ENCODE data around the gene DDX3X. TPM values are rescaled to one million over a fixed set of nuclear protein-coding genes. Genes with fewer than 3 reads are reported as not detected.

DDX3X gene
- total and polyA plus RNA-seq, 5 donors from 2014 or later: 133 to 1,169 (median 191) TPM

- Mint-ChIP-seq H3K4me3 (no peak overlapping the region), H3K4me1 (no peaks in the 10 kb centered on the region), H3K36me3 (no peaks in the 10 kb centered on the region), H3K27ac (no peak overlapping the region), H3K27me3 (no peaks in the 10 kb centered on the region), H3K9me3 (no peaks in the 10 kb centered on the region)
- DNase-seq (no peak), ATAC-seq (ENCODE audit: low read depth in 2 of 2) (no peak)
- no peaks in the 10 kb centered on the region for H3K9me3 ChIP-seq (ENCODE audit: control insufficient read depth in 2 of 2, low read length in 2 of 2)
- H3K27me3 ChIP-seq (ENCODE audit: control insufficient read depth, insufficient read depth, low read length): no peaks in the 10 kb centered on the region
- H3K4me3 ChIP-seq (ENCODE audit: low read depth, low read length): no peak overlapping the region
- no peak overlapping the region for H3K27ac ChIP-seq (ENCODE audit: insufficient read depth, low read length, poor library complexity, severe bottlenecking)
- H3K36me3 ChIP-seq (ENCODE audit: control insufficient read depth, insufficient read depth, low read length): no peaks in the 10 kb centered on the region
- no peaks in the 10 kb centered on the region for H3K4me1 ChIP-seq (ENCODE audit: control insufficient read depth, insufficient read depth, low read length, poor library complexity, severe bottlenecking)
Measured at GRCh38 chrX:41373989-41374606, 40.1 kb downstream of the DDX3X start.

- no peaks in the 10 kb centered on the region for H3K9me3 ChIP-seq (ENCODE audit: control insufficient read depth in 2 of 2, low read length in 2 of 2)
- peaks cover 1% of the 10 kb centered on the region for H3K4me1 ChIP-seq (ENCODE audit: control insufficient read depth, insufficient read depth, low read length, poor library complexity, severe bottlenecking)
- DNase-seq (no peak), ATAC-seq (ENCODE audit: low read depth in 2 of 2) (no peak)
- no peak overlapping the region for H3K4me3 ChIP-seq (ENCODE audit: low read depth, low read length)
- no peaks in the 10 kb centered on the region for H3K9me3 Mint-ChIP-seq
- no peak overlapping the region for H3K4me3 Mint-ChIP-seq
- no peaks in the 10 kb centered on the region for H3K27me3 ChIP-seq (ENCODE audit: control insufficient read depth, insufficient read depth, low read length)
- no peaks in the 10 kb centered on the region for H3K27me3 Mint-ChIP-seq
- no peaks in the 10 kb centered on the region for H3K36me3 ChIP-seq (ENCODE audit: control insufficient read depth, insufficient read depth, low read length)
- H3K4me1 Mint-ChIP-seq: peaks cover 0 to under 1% (median 0%) of the 10 kb centered on the region in 4 donors
- no peak overlapping the region for H3K27ac ChIP-seq (ENCODE audit: insufficient read depth, low read length, poor library complexity, severe bottlenecking)
- H3K27ac Mint-ChIP-seq: no peak overlapping the region
- H3K36me3 Mint-ChIP-seq: no peaks in the 10 kb centered on the region
Measured at GRCh38 chrX:41377624-41378023, 43.7 kb downstream of the DDX3X start.

DNA sequence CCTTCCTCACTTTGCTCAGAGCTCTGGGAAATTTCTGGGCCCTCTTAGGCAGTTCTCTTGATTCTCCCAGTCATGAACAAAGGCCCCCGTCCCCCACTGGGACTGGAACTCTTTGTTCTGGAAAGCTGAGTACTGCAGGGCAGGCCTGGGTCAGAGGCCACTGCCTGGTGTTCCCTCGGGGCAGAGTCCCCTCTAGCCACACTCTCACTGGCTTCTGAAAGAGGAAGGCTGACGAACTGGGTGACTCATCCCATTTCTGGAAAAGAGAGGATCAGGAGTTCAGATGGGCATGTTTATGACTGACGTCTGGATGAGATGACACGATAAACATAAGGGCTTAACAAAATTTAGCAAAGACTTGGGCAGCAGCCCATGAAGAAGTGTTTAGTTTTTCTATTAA lies 47.7 kb downstream of the DDX3X start:
- Histone ChIP-seq H3K27ac (ENCODE audit: insufficient read depth, low read length, poor library complexity, severe bottlenecking) (no peak overlapping the region), H3K9me3 (ENCODE audit: control insufficient read depth in 2 of 2, low read length in 2 of 2) (no peaks in the 10 kb centered on the region), H3K36me3 (ENCODE audit: control insufficient read depth, insufficient read depth, low read length) (no peaks in the 10 kb centered on the region), H3K4me3 (ENCODE audit: low read depth, low read length) (no peak overlapping the region), H3K4me1 (ENCODE audit: control insufficient read depth, insufficient read depth, low read length, poor library complexity, severe bottlenecking) (peaks cover 16% of the 10 kb centered on the region), H3K27me3 (ENCODE audit: control insufficient read depth, insufficient read depth, low read length) (no peaks in the 10 kb centered on the region)
- ATAC-seq (ENCODE audit: low read depth in 2 of 2) (no peak), DNase-seq (no peak)
- H3K9me3 Mint-ChIP-seq: no peaks in the 10 kb centered on the region
- no peaks in the 10 kb centered on the region for H3K36me3 Mint-ChIP-seq
- H3K4me3 Mint-ChIP-seq: peak overlapping the region in 1 of 4 donors; percentile 4
- peaks cover 6 to 18% (median 15%) of the 10 kb centered on the region in 4 donors for H3K4me1 Mint-ChIP-seq
- peak overlapping the region in 1 of 3 donors; percentile 77 for H3K27ac Mint-ChIP-seq
- no peaks in the 10 kb centered on the region for H3K27me3 Mint-ChIP-seq

- Mint-ChIP-seq H3K27ac (peak overlapping the region; percentile 74 to 92 (median 88)), H3K9me3 (no peaks in the 10 kb centered on the region), H3K4me1 (peaks cover 6 to 18% (median 15%) of the 10 kb centered on the region in 4 donors), H3K27me3 (no peaks in the 10 kb centered on the region), H3K36me3 (no peaks in the 10 kb centered on the region), H3K4me3 (peak overlapping the region; percentile 42 to 78 (median 67))
- no peaks in the 10 kb centered on the region for H3K9me3 ChIP-seq (ENCODE audit: control insufficient read depth in 2 of 2, low read length in 2 of 2)
- peak overlapping the region; percentile 55 for H3K4me3 ChIP-seq (ENCODE audit: low read depth, low read length)
- H3K4me1 ChIP-seq (ENCODE audit: control insufficient read depth, insufficient read depth, low read length, poor library complexity, severe bottlenecking): peaks cover 16% of the 10 kb centered on the region
- H3K27me3 ChIP-seq (ENCODE audit: control insufficient read depth, insufficient read depth, low read length): no peaks in the 10 kb centered on the region
- no peaks in the 10 kb centered on the region for H3K36me3 ChIP-seq (ENCODE audit: control insufficient read depth, insufficient read depth, low read length)
- DNase-seq (peak in 2 of 3 donors; percentile 19 to 81), ATAC-seq (ENCODE audit: low read depth in 2 of 2) (peak; percentile 68 to 72)
- H3K27ac ChIP-seq (ENCODE audit: insufficient read depth, low read length, poor library complexity, severe bottlenecking): peak overlapping the region; percentile 41
Measured at GRCh38 chrX:41382714-41383645, 49.0 kb downstream of the DDX3X start.

DNA sequence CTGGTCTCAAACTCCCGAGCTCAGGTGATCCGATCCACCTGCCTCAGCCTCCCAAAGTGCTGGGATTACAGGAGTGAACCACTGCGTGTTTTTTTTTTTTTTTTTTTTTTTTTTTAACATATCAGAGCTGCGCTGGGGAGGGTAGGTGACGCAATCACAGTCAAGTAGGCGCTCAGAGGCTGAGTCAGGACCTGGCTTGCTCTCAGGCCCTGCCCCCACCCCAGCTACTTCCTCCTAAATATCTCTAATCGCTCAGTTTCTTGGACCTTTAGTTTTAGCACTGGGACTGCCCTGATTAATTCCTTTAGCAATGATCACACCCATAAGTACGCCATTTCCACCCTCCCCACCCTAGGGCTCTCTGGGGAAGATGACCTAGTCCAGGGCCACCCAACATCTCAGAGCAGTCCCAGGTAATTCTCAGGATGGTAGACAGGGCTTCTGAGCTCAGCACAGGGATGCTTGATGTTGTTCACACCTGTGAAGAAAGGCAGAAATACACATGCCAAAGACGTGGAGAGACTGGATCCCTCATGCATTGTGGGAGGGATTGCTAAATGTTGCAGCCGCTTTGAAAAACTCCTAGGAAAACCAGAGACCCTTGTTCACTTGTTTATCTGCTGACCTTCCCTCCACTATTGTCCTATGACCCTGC lies 50.2 kb downstream of the DDX3X start:
- Histone ChIP-seq H3K27me3 (ENCODE audit: control insufficient read depth, insufficient read depth, low read length) (no peaks in the 10 kb centered on the region), H3K9me3 (ENCODE audit: control insufficient read depth in 2 of 2, low read length in 2 of 2) (no peaks in the 10 kb centered on the region), H3K4me3 (ENCODE audit: low read depth, low read length) (no peak overlapping the region), H3K36me3 (ENCODE audit: control insufficient read depth, insufficient read depth, low read length) (no peaks in the 10 kb centered on the region), H3K4me1 (ENCODE audit: control insufficient read depth, insufficient read depth, low read length, poor library complexity, severe bottlenecking) (peaks cover 16% of the 10 kb centered on the region), H3K27ac (ENCODE audit: insufficient read depth, low read length, poor library complexity, severe bottlenecking) (no peak overlapping the region)
- DNase-seq: peak; percentile 10 to 87 (median 41)
- H3K4me3 Mint-ChIP-seq: peak overlapping the region in 1 of 4 donors; percentile 80
- peak; percentile 86 for ATAC-seq (ENCODE audit: low read depth in 2 of 2)
- peaks cover 6 to 18% (median 15%) of the 10 kb centered on the region in 4 donors for H3K4me1 Mint-ChIP-seq
- no peaks in the 10 kb centered on the region for H3K36me3 Mint-ChIP-seq
- H3K9me3 Mint-ChIP-seq: peaks cover 0 to under 1% (median 0%) of the 10 kb centered on the region in 7 donors
- H3K27ac Mint-ChIP-seq: peak overlapping the region in 2 of 3 donors; percentile 69 to 81
- H3K27me3 Mint-ChIP-seq: no peaks in the 10 kb centered on the region

GRCh38 chrX:41386222-41386990 lies 52.4 kb downstream of the DDX3X start:
- Histone ChIP-seq H3K27me3 (ENCODE audit: control insufficient read depth, insufficient read depth, low read length) (no peaks in the 10 kb centered on the region), H3K27ac (ENCODE audit: insufficient read depth, low read length, poor library complexity, severe bottlenecking) (no peak overlapping the region), H3K4me3 (ENCODE audit: low read depth, low read length) (no peak overlapping the region), H3K4me1 (ENCODE audit: control insufficient read depth, insufficient read depth, low read length, poor library complexity, severe bottlenecking) (peaks cover 16% of the 10 kb centered on the region), H3K9me3 (ENCODE audit: control insufficient read depth in 2 of 2, low read length in 2 of 2) (no peaks in the 10 kb centered on the region), H3K36me3 (ENCODE audit: control insufficient read depth, insufficient read depth, low read length) (no peaks in the 10 kb centered on the region)
- Mint-ChIP-seq H3K27me3 (peaks cover 5% of the 10 kb centered on the region), H3K9me3 (peaks cover 0 to 2% (median 0%) of the 10 kb centered on the region in 7 donors), H3K4me1 (peaks cover 6 to 18% (median 15%) of the 10 kb centered on the region in 4 donors), H3K4me3 (no peak overlapping the region), H3K36me3 (no peaks in the 10 kb centered on the region), H3K27ac (no peak overlapping the region)
- no peak for DNase-seq
- no peak for ATAC-seq (ENCODE audit: low read depth in 2 of 2)

DNA sequence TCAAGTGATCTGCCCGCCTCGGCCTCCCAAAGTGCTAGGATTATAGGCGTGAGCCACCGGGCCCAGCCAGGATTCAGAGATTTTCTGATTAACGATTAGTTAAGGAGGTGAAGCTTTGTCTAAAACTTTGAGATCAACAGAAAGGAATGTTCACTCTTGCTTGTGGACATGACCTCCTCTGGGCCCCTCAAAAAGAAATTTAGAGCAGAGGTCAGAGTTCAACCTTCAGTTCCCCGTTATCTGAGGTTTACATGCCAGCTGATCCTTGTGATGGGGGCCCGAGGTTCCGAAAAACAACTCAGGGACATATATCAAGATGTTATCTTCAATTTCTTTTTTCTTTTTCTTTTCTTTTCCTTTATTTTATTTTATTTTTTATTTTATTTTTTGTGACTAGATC lies 54.6 kb downstream of the DDX3X start:
- Mint-ChIP-seq H3K4me3 (no peak overlapping the region), H3K36me3 (no peaks in the 10 kb centered on the region), H3K27me3 (peaks cover 5% of the 10 kb centered on the region), H3K9me3 (peaks cover 0 to 2% (median 0%) of the 10 kb centered on the region in 7 donors), H3K4me1 (peaks cover 4 to 9% (median 6%) of the 10 kb centered on the region in 4 donors), H3K27ac (no peak overlapping the region)
- Histone ChIP-seq H3K9me3 (ENCODE audit: control insufficient read depth in 2 of 2, low read length in 2 of 2) (no peaks in the 10 kb centered on the region), H3K36me3 (ENCODE audit: control insufficient read depth, insufficient read depth, low read length) (no peaks in the 10 kb centered on the region), H3K27me3 (ENCODE audit: control insufficient read depth, insufficient read depth, low read length) (no peaks in the 10 kb centered on the region), H3K4me3 (ENCODE audit: low read depth, low read length) (no peak overlapping the region), H3K4me1 (ENCODE audit: control insufficient read depth, insufficient read depth, low read length, poor library complexity, severe bottlenecking) (peaks cover 7% of the 10 kb centered on the region), H3K27ac (ENCODE audit: insufficient read depth, low read length, poor library complexity, severe bottlenecking) (no peak overlapping the region)
- no peak for ATAC-seq (ENCODE audit: low read depth in 2 of 2)
- DNase-seq: no peak
